NCI-H146 (cell line): Measurements from ENCODE around the gene ANKLE1.

Experiments used
- DNase-seq: peaks from one replicate; lab custom pipeline; 2025; lab: John Stamatoyannopoulos, UW

Gene ANKLE1

GRCh38 chr19:17325881-17326594 lies 44.3 kb downstream of the ANKLE1 start:
- no peak for DNase-seq

- no peak for DNase-seq
Measured at GRCh38 chr19:17326595-17326966, 44.9 kb downstream of the ANKLE1 start.

- DNase-seq, result peak; percentile 82
Measured at GRCh38 chr19:17327068-17327653, 45.5 kb downstream of the ANKLE1 start.

- peak; percentile 94 for DNase-seq
Measured at GRCh38 chr19:17327654-17328516, 46.2 kb downstream of the ANKLE1 start.

- peak; percentile 52 for DNase-seq
Measured at GRCh38 chr19:17328517-17329365, 47.0 kb downstream of the ANKLE1 start.

- DNase-seq, result no peak
Measured at GRCh38 chr19:17329366-17330261, 47.9 kb downstream of the ANKLE1 start.

- no peak for DNase-seq
Measured at GRCh38 chr19:17330262-17331044, 48.8 kb downstream of the ANKLE1 start.

GRCh38 chr19:17331045-17331558 lies 49.4 kb downstream of the ANKLE1 start:
- DNase-seq, result peak; percentile 57

GRCh38 chr19:17332360-17332676 lies 50.6 kb downstream of the ANKLE1 start:
- no peak for DNase-seq

- DNase-seq, result peak; percentile 72
Measured at GRCh38 chr19:17332677-17333581, 51.2 kb downstream of the ANKLE1 start.

GRCh38 chr19:17333611-17334413 lies 52.1 kb downstream of the ANKLE1 start:
- no peak for DNase-seq

- peak; percentile 95 for DNase-seq
Measured at GRCh38 chr19:17334414-17335409, 53.0 kb downstream of the ANKLE1 start, which contains the start of gene ANO8. ANO8 (minus strand) TSS chr19:17334855; CDS start chr19:17334670, 185 bp downstream.

- DNase-seq, result no peak
Measured at GRCh38 chr19:17335575-17335974, 53.9 kb downstream of the ANKLE1 start.
